A549 (cell line): ENCODE measurements around the gene REEP3.

Experiments
- CBX8 ChIP-seq: fragments of 200-600 bp; sonication (generic); IDR thresholded peaks from 2 replicates; pipeline ENCODE4 v1.6.1; 2016
- HMGXB4 ChIP-seq: fragments of 250-450 bp; sonication (Bioruptor Pico); IDR thresholded peaks from 2 replicates; pipeline ENCODE4 v1.5.0; 2021; ENCODE audit warnings: mild to moderate bottlenecking, moderate library complexity, borderline replicate concordance
- MYC ChIP-seq: IDR thresholded peaks from 2 replicates; pipeline ENCODE4 v1.6.1; 2012; ENCODE audit warnings: mild to moderate bottlenecking, inconsistent platforms, low read length, improper control_type of control experiment, borderline replicate concordance
- POLR2A ChIP-seq: IDR thresholded peaks from 2 replicates; pipeline ENCODE4 v1.6.1; 2012; ENCODE audit warnings: mild to moderate bottlenecking, low read length
- TF ChIP-seq, protein P1 (sequence below): fragments of >200 bp; sonication (Bioruptor Twin); formaldehyde crosslinking; IDR thresholded peaks from 3 replicates; pipeline ENCODE4 v1.5.1; 2016

- TF ChIP-seq CBX8 (no peak), MYC (no peak), POLR2A (no peak), HMGXB4 (CRISPR knock-in tag) (no peak)
- TF ChIP-seq, protein P1, sequence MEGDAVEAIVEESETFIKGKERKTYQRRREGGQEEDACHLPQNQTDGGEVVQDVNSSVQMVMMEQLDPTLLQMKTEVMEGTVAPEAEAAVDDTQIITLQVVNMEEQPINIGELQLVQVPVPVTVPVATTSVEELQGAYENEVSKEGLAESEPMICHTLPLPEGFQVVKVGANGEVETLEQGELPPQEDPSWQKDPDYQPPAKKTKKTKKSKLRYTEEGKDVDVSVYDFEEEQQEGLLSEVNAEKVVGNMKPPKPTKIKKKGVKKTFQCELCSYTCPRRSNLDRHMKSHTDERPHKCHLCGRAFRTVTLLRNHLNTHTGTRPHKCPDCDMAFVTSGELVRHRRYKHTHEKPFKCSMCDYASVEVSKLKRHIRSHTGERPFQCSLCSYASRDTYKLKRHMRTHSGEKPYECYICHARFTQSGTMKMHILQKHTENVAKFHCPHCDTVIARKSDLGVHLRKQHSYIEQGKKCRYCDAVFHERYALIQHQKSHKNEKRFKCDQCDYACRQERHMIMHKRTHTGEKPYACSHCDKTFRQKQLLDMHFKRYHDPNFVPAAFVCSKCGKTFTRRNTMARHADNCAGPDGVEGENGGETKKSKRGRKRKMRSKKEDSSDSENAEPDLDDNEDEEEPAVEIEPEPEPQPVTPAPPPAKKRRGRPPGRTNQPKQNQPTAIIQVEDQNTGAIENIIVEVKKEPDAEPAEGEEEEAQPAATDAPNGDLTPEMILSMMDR: no peak
These were observed 79.3 kb downstream of the REEP3 start for GRCh38 chr10:63600540-63600939.
